Epidermal melanocyte (primary cell): ENCODE results near the gene CLIC3.

Experiments
- DNase-seq: peaks from one replicate; pipeline ENCODE4 v3.0.0; 2011; ENCODE audit warnings: low spot score; ENCODE audit not compliant: insufficient read length

Gene CLIC3

GRCh38 chr9:137030538-137031527, 34.5 kb upstream of the CLIC3 start:
- DNase-seq = no peak

GRCh38 chr9:137030006-137030405, 33.6 kb upstream of the CLIC3 start:
- DNase-seq = no peak

DNA sequence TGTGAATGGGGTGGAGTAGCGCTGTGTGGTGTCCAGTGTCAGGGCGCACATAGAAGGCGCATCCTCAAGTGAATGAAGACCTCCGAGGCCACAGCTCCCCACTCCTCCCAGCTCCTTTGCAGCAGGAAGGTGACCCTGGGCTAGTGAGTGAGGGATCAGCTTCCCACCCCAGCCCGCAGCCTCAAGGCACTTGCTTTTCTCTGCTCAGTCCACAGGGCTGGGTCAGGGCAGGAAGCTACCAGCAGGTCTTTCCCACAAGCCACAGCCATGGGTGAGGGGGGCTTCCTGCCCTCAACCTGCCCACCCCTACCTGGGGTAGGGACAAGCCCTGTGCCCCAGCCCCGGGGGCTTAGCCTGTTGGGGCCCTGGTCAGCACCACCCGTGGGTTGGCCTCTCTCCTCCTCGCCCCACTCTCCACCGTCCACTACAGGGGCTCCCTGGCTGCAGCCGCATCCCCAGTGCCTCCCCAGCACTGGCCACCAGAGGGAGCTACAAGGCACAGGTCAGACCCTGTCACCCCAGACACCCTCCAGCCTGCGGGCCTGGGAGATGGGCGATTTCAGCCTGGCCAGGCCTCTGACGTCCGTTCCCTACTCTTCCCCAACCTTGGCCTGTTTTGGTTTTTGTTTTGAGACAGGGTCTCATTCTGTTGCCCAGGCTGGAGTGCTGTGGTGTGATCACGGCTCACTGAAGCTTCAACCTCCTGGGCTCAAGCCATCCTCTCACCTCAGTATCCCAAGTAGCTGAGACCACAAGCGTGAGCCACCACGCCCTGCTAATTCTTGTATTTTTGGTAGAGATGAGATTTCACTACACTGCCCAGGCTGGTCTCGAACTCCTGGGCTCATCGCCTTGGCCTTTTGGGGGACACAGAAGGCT, 32.9 kb upstream of the CLIC3 start:
- no peak for DNase-seq

- DNase-seq = no peak
These were observed 32.1 kb upstream of the CLIC3 start for GRCh38 chr9:137028263-137029057.

DNA sequence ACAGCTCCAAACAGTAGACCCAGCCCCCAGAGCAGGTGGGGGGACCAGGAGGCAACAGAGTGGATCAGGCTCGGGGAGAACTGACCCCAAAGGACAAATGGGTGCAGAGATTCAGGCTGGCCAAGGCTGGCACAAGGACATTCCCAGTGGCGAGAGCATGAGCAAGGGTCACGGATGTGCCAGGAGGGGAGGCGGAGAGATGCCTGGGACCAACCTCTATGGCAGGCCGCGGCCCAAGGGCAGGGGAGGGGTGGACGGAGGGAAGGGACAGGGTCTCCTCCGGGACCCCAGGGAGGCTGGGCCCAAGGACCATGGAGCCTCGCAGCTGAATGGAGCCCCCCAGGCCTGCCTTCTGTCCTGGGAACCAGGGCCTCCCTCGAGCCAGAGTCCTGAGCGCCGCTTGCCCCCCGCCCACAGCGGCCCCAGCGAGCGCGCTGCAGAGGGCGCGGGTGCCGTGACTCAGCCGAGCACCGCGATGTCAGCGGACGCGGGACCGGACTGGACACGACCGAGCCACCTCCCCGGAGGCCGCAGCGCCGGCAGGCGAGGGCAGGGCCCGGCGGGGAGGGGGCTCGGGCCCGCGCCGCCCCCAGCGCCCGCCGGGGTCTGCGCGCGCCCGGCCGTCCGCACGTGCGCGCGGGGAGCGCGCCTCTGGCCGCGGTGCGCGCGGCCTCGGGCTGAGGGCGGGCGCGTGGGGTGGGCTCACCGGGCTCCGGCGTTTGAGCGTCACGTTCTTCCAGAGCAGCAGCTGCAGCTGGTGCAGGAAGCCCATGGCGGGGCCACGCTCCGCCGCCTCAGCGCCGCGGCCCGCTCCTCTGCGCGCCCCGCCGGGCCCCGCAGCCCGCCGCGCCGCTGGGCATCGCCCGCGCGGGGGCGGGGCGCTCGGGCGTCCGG, 31.2 kb upstream of the CLIC3 start, which contains the start of gene ABCA2:
Gene ABCA2, minus strand, starts transcription at position 869 of the 894 bp plus-strand sequence. Its CDS starts 97 bp downstream, at position 772.
- DNase-seq = no peak

GRCh38 chr9:137026828-137027227, 30.5 kb upstream of the CLIC3 start:
- DNase-seq = no peak

- DNase-seq = no peak
These were observed 30.0 kb upstream of the CLIC3 start for GRCh38 chr9:137026384-137026783.

DNA sequence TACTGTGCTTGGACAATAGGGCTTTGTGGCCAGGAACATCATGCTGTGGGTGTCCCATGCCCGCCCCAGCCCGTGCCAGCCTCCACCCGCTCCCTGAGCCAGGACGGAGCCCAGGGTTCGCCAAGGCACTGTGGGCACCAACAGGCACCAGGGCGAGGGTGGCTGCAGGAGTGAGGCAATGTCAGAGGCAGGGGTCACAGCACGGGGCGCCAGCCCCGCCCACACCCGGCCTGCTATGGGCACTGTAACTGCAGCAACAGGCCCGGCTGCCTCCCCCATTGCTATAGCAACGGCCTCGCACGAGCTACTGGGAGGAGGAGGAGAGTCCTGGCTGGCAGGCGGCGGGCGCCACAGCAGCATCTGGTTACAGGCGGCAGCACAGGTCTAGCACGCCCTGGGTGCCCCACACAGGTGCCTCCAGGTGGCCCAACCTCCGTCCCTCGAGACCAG, 29.2 kb upstream of the CLIC3 start:
- DNase-seq = no peak

DNA sequence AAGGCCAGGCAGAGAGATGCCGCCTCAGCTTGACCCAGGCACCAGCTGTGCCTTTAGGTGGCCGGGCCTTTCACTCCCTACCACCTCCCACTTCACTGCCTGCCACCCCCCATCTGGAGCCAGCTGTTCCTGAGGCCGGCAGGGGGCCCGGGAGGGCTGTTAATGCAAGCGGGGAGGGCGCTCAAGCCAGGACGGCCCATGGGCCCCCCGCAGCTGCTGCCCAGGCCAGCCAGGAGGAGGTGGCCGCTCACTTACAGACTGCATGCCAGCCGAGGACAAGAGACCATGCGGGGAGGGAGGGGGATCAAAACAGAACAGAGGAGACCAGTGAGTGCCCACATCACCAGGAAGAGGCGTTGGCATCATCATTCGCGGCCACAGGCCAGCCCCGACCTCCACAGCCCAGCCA, 27.2 kb upstream of the CLIC3 start:
- no peak for DNase-seq

- no peak for DNase-seq
These were observed 26.8 kb upstream of the CLIC3 start for GRCh38 chr9:137023157-137023556.

GRCh38 chr9:137022662-137023008, 26.3 kb upstream of the CLIC3 start:
- no peak for DNase-seq

- no peak for DNase-seq
These were observed 25.8 kb upstream of the CLIC3 start for GRCh38 chr9:137021979-137022661.

- DNase-seq = no peak
These were observed 25.2 kb upstream of the CLIC3 start for GRCh38 chr9:137021568-137021978.

DNA sequence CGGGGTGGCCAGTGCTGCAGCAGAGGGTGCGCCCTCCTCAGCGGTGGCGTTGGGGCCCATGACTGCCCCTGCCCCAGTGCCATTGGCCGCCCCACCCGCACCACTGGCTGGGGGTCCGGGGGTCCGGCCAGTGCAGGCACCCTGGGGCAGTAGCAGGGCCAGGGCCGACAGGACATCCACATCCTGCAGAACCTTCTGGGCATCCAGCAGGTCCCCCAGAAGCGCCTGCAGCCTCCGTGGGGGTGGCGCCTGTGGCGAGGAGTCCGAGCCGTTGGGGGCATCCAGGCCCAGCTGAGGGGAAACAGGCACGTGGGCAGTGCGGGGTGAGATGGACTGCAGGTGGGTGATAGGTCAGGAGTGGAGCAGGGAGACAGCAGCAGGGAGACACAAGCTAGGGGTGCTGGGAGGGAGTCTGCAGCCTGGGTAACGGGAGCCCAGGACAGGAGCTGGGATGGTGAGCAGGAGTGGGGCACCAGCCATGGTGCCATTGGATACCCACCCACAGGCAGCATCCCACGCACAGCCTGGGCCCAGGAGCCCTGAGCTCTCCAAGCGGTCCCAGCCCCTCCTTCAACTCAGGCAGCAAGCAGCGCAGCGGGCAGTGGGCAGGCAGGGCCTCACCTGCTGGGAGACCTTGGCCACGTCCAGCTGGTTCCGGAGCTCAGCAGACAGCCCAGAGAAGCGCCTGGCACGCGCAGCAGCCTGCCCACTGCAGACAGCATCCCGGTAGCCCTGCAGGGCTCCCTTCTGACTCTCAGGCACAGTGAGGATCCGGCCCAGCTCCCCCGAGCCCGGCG, 24.6 kb upstream of the CLIC3 start:
- DNase-seq = no peak

DNA sequence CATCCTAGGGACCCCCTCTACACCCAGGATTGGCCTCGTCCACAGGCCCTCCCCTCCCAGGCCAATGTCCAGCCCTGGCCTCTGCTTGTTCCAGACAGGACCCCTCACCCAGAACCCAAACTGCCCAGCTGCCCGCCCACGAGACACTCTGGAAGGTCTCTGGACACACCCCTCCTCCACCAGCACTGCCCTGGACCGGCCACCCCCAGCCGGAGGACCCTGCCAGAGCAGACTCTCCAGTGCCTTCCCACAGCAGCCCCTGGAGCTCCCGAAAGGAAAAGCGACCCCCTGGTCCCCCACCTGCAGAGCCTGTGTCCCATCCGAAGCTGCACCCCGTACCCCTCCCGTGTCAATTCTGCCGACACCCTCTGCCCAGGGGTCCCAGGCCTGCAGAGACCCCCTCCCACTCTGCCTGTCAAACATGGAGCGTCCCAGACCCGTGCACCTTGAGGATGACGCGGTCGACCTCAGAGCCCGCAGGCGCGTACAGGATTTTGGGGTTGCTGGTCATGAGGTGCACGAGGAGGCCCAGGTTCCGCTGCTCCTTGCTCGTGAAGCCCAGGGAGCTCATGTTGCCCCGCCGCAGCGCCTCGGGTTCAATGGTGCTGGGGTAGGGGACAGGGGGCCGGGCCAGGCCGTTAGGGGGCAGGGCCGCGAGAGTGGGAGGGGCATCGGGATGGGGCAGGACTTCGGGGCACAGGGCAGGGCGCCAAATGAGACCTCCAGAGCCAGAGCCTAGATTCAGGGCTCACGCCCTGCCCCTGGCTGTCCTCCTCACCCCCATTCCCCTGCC, 23.7 kb upstream of the CLIC3 start:
- no peak for DNase-seq

DNA sequence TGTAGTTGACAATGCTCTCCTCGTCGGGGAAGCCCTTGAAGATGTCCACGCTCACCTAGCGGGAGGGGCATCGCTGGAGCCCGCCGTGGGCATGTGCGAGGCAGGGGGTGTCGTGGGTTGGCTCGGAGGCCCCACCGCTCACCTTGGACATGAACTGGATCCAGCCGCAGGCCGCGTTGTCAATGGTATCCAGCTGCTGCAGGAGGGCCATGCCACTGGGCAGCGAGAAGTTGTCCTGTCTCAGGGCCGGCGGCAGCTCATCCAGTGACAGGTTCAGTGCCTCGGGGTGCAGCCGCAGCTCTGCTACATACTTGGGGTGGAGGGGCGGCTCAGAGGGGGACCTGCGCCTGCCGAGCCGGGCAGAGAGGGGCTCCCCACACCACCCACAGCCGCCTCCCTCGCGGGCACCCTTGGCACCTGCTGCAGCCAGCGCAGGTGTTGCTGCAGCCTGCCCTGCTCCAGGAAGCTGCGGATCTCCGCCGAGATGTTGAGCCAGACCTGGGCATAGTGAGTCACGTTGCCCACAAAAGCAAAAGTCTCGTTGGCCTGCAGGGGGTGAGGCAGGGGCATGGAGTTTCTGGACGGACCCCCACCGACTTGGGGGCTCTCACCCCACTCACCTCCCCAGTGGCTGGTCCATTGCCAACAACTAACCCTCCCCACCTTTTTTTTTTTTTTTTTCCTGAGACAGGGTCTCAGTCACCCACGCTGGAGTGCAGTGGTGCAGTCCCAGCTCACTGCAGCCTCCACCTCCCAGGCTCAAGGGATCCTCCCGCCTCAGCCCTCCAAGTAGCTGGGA, 22.6 kb upstream of the CLIC3 start:
- no peak for DNase-seq
